SIG-M5 (cell line): ENCODE results near the gene FILIP1.
"Not testable (repeated sequence)": the region's sequence is repeated elsewhere in the genome, so short reads cannot be mapped to it uniquely, and the experiment has no call there.

Experiments used
- DNase-seq: peaks from one replicate; lab custom pipeline; 2025; lab: John Stamatoyannopoulos, UW

The FILIP1 gene

DNA sequence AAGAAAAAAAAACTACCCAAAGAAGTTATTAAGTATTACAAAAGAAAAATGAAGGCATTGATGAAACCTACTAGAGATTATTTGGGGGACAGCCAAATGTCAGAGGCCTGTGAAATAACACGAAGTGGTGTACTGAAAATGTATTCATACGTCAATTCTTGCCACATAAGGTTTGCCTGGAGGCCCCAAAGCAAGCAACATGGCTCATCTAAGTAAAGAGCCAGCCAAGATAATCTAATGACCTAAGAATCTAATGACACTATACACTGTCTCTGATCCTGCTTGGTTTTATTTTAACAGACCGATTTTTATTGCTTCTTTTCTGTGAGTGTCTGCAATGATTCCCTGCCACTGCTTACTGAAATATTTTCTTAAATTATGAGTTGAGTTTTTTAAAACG lies 34.7 kb downstream of the FILIP1 start:
- DNase-seq, result no peak

- DNase-seq, result no peak
These were observed 42.7 kb downstream of the FILIP1 start for GRCh38 chr6:75450903-75451302.

DNA sequence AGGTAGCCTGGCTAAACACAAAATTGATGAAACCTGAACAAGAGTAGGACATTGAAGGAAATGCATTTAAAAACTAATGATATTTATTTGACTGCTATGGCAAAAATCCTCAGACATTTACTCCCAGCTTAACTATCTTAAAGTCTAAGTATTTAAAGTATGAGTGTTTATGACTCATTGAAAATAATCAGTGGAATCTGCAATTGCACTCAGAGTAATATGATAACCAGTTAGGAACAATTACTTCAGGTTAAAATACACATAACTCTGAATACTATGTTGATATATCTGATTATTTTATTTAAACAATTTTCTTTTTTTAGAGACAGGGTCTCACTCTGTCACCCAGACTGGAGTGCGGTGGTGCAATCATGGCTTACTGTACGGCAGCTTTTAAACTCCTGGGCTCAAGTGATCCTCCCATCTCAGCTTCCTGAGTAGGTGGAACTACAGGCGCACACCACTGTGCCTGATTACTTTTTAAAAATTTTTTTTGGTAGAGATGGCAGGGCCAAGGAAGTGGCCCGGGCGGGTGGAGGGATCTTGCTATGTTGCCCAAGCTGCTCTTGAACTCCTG lies 43.9 kb downstream of the FILIP1 start:
- DNase-seq, result no peak

DNA sequence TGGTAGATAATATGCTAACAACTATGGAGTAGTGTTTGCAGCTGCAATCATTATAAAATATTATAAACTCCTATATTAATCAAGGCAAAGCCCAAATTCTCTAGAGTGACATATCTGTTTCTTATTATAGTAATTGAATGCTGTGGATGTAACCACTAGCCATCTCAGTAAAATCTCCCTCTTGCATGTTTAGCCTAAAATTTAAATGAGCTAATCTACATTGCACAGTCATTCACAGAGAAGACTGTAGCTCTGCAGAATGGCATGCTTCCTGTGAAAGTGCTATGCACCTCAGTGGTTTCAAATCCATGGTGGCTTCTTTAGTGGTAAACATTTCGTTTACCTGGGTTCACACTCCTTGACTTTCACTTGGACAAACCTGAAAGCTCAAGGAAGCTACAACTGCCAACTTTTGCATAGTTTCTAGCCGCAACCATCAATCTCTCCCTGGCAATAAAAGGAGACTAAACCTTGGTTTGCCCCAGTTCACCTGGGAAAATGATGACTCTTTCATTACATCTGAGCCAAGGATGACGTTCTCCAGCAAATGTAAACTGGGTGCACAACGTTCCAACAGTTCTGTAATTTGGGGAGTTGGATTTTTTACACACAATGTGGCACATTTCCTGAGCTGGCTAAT lies 47.2 kb downstream of the FILIP1 start:
- DNase-seq, result no peak

DNA sequence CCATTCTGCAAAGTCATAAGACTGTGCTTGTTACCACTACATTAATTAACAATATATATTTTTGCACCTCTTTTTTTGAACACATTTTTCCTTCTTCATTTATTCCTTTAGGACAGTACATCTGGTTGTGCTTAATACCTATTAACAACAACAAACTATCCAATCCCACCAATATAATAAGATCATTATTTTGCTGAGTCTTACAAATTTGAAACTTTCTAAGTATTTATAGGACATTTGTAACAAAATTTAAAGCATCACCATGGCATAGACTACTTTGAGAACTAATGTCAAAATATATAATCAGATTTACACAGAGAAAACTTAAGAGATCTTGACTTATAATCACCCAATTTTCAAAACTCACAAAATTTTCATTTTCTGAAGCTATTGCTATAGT lies 47.9 kb downstream of the FILIP1 start:
- DNase-seq, result no peak

DNA sequence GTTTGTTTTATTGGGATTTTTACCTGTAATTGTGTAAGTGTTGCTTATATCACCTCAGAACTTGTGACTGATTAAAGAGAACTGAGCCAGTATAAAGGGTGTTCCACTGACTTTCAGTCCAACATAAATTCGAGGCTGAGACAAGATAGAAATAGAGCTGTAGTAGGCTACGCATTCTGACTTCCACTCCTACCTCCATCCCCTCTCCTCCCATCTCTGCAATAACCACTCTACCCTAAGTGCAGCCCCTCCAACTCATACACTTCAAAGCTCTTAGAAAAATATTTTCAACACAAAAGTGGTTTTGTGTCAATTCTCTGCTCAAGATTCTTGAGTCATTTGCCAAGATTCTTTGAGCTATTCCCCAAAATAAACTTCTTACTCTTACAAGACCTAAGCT lies 48.7 kb downstream of the FILIP1 start:
- DNase-seq, result no peak

- DNase-seq, result not testable (repeated sequence)
These were observed 51.7 kb downstream of the FILIP1 start for GRCh38 chr6:75441883-75442282.

DNA sequence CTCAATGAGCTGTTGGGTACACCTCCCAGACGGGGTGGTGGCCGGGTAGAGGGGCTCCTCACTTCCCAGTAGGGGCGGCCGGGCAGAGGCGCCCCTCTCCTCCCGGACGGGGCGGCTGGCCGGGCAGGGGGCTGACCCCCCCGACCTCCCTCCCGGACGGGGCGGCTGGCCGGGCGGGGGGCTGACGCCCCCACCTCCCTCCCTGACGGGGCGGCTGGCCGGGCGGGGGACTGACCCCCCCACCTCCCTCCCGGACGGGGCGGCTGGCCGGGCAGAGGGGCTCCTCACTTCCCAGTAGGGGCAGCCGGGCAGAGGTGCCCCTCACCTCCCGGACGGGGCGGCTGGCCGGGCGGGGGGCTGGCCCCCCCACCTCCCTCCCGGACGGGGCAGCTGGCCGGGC lies 52.1 kb downstream of the FILIP1 start:
- not testable (repeated sequence) for DNase-seq

DNA sequence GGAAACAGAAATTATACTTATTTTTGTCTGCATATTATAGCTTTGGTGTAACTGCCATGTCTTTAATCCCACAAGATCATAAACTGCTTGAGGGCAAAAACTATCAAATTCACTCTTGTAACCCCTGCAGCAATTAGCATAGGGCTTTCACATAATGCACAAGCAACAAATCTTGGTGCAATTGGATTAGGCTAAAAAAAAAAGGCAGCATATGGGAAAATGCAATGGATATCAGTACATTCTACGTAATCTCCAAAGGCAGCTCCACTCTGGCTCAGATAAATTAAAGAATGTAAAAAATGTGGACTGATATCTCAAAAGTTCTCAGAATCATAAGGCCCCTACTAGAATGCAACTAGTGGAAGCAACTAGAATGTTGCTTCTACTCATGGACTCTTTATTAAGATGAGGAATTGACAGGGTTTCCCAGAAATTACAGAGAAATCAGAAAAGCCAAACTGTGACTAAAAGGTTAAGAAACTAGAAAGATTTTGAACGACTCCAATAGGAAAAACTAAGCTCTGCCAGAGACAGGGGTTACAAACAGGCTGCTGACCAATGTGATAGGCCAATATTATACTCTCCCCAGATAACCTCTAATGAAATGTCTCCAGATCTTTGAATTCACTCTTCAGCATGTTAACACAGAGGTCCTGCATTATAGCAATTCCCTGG lies 55.0 kb downstream of the FILIP1 start:
- DNase-seq, result no peak

DNA sequence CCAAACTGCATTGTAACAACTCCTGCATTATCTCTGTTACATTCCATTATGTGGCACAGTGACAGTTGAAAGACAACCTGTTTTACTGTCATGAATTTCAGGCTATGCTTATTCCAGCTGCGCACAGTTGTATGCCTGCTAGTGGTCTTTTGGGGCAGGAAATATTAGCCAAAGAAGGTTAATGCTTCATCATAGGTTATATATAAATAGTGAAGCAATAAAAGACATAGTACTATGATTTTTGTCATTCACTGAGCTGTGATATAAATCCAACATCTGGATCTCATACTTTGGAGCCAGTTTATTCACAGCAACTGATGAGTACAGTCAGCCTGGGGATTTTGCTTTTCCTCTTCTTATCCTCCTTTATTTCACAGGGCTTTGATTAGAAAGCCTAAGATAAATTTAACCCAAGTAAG lies 55.6 kb downstream of the FILIP1 start:
- DNase-seq, result no peak

GRCh38 chr6:75437421-75437891 lies 56.1 kb downstream of the FILIP1 start:
- DNase-seq, result no peak

DNA sequence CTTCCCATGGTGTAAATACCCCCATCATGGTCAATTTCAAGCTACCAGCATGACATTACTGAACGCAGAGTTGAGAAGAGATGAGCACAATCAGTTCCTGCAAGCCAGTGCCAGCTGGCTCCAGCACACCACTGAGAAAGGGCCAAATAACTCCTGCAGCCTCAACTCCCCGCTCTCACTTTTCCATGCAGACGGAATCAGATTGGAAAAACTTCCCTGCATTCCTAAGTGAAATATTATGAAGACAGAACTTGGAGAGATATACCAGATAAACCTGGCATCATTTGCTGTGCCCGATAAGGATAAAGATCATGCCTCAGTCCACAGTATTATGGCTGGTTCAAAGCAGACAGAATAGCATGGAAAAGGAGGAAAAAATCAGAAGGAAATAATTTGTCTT lies 56.7 kb downstream of the FILIP1 start:
- DNase-seq, result no peak

- DNase-seq, result not testable (repeated sequence)
These were observed 60.8 kb downstream of the FILIP1 start for GRCh38 chr6:75432809-75433208.

- no peak for DNase-seq
These were observed 62.2 kb downstream of the FILIP1 start for GRCh38 chr6:75431379-75431778.

- DNase-seq, result no peak
These were observed 62.8 kb downstream of the FILIP1 start for GRCh38 chr6:75430631-75431325.

- no peak for DNase-seq
These were observed 64.4 kb downstream of the FILIP1 start for GRCh38 chr6:75429061-75429703.

- DNase-seq, result no peak
These were observed 65.4 kb downstream of the FILIP1 start for GRCh38 chr6:75428204-75428603.

DNA sequence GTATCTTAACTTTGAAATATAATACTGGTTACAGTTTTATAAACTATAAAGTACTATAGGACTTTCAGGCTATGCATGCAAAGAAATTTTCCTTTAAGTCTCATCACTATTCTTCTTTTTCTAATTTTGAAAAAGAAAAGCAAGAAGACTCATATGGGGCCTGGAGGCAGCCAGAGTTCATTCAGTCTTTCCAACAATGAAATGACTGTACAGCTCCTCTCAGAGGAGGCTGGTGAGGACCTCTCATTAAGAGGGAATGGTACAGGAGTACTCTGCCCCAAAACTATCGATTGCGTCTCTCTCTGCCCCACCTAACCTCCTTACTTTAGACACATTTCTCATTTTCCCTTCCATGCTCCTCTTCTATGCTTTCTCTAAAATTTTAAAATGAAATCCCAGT lies 66.3 kb downstream of the FILIP1 start:
- no peak for DNase-seq

- no peak for DNase-seq
These were observed 68.7 kb downstream of the FILIP1 start for GRCh38 chr6:75424618-75425548.

DNA sequence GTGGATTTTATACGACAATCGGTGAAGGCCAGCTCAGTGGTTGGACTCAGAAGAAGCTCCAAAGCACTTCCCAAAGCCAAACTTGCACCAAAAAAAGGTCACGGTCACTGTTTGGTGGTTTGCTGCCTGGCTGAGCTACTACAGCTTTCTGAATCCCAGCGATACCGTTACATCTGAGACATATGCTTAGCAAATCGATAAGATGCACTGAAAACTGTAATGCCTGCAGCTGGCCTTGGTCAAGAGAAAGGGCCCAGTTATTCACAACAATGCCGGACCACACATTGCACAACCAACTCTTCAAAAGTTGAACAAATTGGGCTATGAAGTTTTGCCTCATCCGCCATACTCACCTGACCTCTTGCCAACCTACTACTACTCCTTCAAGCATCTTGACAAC lies 70.2 kb downstream of the FILIP1 start:
- DNase-seq, result no peak

- DNase-seq, result no peak
These were observed 71.5 kb downstream of the FILIP1 start for GRCh38 chr6:75422024-75422639.
